ENCODE data around the gene THADA. TPM values are rescaled to one million over a fixed set of nuclear protein-coding genes. Genes with fewer than 3 reads are reported as not detected.

Gene THADA
- total and polyA plus RNA-seq, 7 donors: 4.4 to 35.2 (median 20.2) TPM

DNA sequence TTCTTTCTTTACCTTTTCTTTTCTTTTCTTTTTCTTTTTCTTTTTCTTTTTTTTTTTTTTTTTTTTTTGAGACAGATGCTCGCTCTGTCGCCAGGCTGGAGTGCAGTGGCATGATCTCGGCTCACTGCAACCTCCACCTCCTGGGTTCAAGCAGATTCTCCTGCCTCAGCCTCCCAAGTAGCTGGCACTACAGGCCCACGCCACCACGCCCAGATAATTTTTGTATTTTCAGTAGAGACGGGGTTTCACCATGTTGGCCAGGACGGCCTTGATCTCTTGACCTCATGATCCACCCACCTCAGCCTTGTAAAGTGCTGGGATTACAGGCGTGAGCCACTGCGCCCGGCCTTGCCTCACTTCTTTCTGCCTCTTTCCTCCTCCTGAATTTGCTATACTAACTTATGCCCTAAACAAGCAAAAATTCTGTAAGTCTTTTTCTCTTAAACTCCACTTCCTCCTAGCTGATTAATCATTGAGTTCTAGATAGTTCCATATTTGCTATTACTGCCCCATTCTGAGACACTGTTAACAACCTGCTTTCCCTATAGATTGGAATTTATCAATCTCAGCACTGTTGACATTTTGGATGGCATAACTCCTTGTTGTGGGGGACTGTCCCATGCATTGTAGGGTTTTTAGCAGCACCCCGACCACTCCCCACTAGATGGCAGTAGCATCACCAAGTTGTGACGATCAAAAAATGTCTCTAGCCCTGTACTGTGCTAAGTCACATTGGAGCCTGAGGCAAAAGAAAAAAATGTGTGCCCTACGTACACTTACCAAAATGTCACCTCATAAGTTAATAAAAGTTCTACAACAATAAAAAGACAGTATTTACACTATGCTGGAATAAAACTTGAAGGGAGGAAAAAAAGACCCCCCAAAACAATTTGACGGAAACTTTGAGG is 16.4 kb upstream of the THADA start:
- H3K27me3 ChIP-seq: no peaks in the 10 kb centered on the region
- intact Hi-C loops (cut with DNase I): loop anchor here (5.0 kb wide), 1 partner anchor 160 kb away; the partner anchor contains the start of gene DYNC2LI1
- 37 to 62% methylated on average over 14 of the region's 14 CpGs for WGBS, 2 donors
- no peaks in the 10 kb centered on the region for H3K36me3 ChIP-seq
- peak; percentile 80 for DNase-seq
- H3K4me1 ChIP-seq: peaks cover 0 to 4% (median 0%) of the 10 kb centered on the region in 4 donors
- no peaks in the 10 kb centered on the region for H3K9me3 ChIP-seq
- H3K27ac ChIP-seq: peak overlapping the region in 3 of 4 donors; percentile 11 to 48 (median 18)
- H3K4me3 ChIP-seq: no peak overlapping the region
- TF ChIP-seq POLR2AphosphoS5 (IDR thresholded peaks at IDR 0.05): no peak
- TF ChIP-seq, protein P1, sequence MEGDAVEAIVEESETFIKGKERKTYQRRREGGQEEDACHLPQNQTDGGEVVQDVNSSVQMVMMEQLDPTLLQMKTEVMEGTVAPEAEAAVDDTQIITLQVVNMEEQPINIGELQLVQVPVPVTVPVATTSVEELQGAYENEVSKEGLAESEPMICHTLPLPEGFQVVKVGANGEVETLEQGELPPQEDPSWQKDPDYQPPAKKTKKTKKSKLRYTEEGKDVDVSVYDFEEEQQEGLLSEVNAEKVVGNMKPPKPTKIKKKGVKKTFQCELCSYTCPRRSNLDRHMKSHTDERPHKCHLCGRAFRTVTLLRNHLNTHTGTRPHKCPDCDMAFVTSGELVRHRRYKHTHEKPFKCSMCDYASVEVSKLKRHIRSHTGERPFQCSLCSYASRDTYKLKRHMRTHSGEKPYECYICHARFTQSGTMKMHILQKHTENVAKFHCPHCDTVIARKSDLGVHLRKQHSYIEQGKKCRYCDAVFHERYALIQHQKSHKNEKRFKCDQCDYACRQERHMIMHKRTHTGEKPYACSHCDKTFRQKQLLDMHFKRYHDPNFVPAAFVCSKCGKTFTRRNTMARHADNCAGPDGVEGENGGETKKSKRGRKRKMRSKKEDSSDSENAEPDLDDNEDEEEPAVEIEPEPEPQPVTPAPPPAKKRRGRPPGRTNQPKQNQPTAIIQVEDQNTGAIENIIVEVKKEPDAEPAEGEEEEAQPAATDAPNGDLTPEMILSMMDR (IDR thresholded peaks at IDR 0.05): peak; percentile 59 to 72 (median 69)

DNA sequence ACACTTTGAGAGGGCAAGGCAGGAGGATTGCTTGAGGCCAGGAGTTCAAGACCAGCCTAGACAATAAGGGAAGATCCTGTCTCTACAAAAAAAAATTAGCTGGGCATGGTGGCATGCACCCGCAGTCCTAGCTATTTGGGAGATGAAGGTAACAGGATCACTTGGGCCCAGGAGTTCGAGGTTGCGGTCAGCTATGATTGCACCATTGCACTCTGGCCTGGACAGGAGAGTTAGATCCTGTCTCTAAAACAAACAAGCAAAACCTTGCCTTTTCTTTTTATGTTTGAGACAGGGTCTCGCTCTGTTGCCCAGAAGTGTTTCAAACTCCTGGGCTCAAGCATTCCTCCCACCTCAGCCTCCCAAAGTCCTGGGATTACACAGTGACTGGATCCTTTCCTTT is 14.5 kb upstream of the THADA start:
- intact Hi-C loops (cut with DNase I): loop anchor here (5.0 kb wide), 1 partner anchor 162 kb away; the partner anchor contains the start of gene DYNC2LI1
- TF ChIP-seq, protein P1 (IDR thresholded peaks at IDR 0.05): no peak
- TF ChIP-seq EP300 (IDR thresholded peaks at IDR 0.05) (no peak), POLR2AphosphoS5 (IDR thresholded peaks at IDR 0.05) (no peak), POLR2A (IDR thresholded peaks at IDR 0.05) (no peak)
- WGBS, 2 donors: 96 to 98% methylated on average over 4 of the region's 4 CpGs

DNA sequence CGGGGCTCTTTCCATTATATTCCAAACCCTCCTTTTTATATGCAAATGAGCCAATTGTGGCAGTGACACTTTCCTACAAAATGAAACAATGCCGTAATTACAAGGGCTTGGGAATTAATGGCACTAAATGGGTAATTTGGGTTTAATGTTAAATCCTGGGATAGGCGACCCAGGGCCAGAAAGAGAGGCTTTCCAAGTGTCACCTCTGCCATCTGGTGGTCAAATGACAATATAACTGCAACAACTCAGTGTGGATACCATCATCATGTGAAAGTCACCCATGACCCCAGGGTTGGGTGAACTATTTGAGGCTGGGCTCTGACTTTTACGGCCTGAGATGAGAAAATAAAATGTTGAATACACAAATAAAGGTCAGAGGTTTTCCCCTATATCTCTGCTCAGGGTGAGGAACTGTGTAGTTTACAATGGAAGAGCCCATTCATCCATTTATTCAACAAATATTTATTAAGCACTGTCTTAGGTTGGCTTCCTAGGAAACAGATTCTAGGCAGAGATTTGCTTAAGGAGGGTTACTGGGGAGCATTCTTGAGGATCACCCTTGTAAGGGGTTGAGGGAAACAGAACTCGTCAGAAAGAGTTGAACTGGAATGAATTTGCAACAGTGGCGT is 13.6 kb upstream of the THADA start:
- Histone ChIP-seq H3K9me3 (no peaks in the 10 kb centered on the region), H3K27ac (no peak overlapping the region), H3K27me3 (no peaks in the 10 kb centered on the region), H3K4me1 (peaks cover 0 to 4% (median 0%) of the 10 kb centered on the region in 4 donors), H3K36me3 (no peaks in the 10 kb centered on the region), H3K4me3 (no peak overlapping the region)
- DNase-seq: no peak
- 34 to 51% methylated on average over 6 of the region's 6 CpGs for WGBS, 2 donors
- intact Hi-C loops (cut with DNase I): no loop called here
- no peak for TF ChIP-seq POLR2A (IDR thresholded peaks at IDR 0.05)
- TF ChIP-seq, protein P1 (IDR thresholded peaks at IDR 0.05): peak in 3 of 4 experiments; percentile 49 to 61 (median 58)

More for the DNA sequence above, 14.5 kb upstream of the THADA start:
- no peak overlapping the region for H3K27ac ChIP-seq
- H3K4me3 ChIP-seq: no peak overlapping the region
- peaks cover 0 to 4% (median 0%) of the 10 kb centered on the region in 4 donors for H3K4me1 ChIP-seq
- H3K36me3 ChIP-seq: no peaks in the 10 kb centered on the region
- no peak for DNase-seq
- no peaks in the 10 kb centered on the region for H3K9me3 ChIP-seq
- no peaks in the 10 kb centered on the region for H3K27me3 ChIP-seq

DNA sequence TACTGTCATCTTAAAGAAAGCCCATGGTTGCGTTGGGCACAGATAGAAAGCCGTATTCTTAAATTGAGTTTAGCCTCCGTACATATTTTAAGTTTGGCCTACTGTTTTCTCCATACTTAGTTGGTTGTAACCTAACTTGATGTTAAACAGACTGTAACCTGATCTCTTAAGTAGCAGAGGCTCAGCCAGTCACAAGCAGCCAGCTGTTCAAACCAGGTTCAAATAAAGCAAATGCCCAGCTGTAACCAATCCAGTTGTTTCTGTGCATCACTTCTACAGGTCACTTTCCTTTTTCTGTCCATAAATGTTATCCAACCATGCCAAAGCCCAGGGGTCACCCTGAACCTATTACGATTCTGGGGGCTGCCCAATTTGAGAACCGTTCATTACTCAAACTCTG is 10.0 kb upstream of the THADA start:
- H3K27ac ChIP-seq: no peak overlapping the region
- H3K9me3 ChIP-seq: no peaks in the 10 kb centered on the region
- H3K4me3 ChIP-seq: no peak overlapping the region
- H3K4me1 ChIP-seq: no peaks in the 10 kb centered on the region
- intact Hi-C loops (cut with DNase I): no loop called here
- DNase-seq: no peak
- H3K27me3 ChIP-seq: no peaks in the 10 kb centered on the region
- 89 to 90% methylated on average over 5 of the region's 5 CpGs for WGBS, 2 donors
- TF ChIP-seq, protein P1 (IDR thresholded peaks at IDR 0.05): no peak
- no peak for TF ChIP-seq EP300 (IDR thresholded peaks at IDR 0.05)
- no peak for TF ChIP-seq POLR2AphosphoS5 (IDR thresholded peaks at IDR 0.05)
- no peak for TF ChIP-seq POLR2A (IDR thresholded peaks at IDR 0.05)
- no peaks in the 10 kb centered on the region for H3K36me3 ChIP-seq
